ENCODE results near the gene RIMS1.

The RIMS1 gene

DNA sequence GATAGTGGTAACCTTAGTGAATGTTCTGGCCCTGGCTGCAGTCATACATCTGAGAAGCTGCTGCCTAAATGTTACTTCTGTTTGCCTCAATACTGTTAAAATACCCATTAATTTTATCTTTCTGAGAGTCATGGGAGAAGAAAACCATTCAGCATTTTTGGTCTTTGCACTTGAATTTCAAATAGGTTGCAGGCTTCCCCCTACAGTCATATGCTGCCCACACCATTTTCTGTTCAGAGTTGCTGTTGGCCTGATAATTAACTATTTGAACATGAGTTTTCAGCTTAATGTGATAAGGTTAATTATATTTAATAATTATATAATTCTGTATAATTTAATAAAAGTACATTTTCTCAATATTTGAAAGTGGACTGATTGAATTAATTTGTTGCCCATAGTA, 410.0 kb downstream of the RIMS1 start:
- no peak overlapping the region for H3K27ac ChIP-seq (ENCODE audit: low read length)
- no peaks in the 10 kb centered on the region for H3K79me2 ChIP-seq (ENCODE audit: low read length)
- no peaks in the 10 kb centered on the region for H3K27me3 ChIP-seq (ENCODE audit: low read depth, low read length)
- no peaks in the 10 kb centered on the region for H3K9me3 ChIP-seq (ENCODE audit: insufficient read depth, low read length)
- H3K4me3 ChIP-seq (ENCODE audit: low read length) = no peak overlapping the region
- H3K4me1 ChIP-seq (ENCODE audit: low read length) = peaks cover 4% of the 10 kb centered on the region; the same call in 1 of the 2 replicates
- H2AFZ ChIP-seq (ENCODE audit: low read depth, low read length) = no peak overlapping the region
- no peaks in the 10 kb centered on the region for H3K36me3 ChIP-seq (replicated peaks; ENCODE audit: low read depth, low read length)
- no peak overlapping the region for H3K4me2 ChIP-seq (ENCODE audit: low read length)
- TF ChIP-seq, protein P1, sequence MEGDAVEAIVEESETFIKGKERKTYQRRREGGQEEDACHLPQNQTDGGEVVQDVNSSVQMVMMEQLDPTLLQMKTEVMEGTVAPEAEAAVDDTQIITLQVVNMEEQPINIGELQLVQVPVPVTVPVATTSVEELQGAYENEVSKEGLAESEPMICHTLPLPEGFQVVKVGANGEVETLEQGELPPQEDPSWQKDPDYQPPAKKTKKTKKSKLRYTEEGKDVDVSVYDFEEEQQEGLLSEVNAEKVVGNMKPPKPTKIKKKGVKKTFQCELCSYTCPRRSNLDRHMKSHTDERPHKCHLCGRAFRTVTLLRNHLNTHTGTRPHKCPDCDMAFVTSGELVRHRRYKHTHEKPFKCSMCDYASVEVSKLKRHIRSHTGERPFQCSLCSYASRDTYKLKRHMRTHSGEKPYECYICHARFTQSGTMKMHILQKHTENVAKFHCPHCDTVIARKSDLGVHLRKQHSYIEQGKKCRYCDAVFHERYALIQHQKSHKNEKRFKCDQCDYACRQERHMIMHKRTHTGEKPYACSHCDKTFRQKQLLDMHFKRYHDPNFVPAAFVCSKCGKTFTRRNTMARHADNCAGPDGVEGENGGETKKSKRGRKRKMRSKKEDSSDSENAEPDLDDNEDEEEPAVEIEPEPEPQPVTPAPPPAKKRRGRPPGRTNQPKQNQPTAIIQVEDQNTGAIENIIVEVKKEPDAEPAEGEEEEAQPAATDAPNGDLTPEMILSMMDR (IDR thresholded peaks at IDR 0.05; ENCODE audit: low read depth, low read length) = no peak
- TF ChIP-seq EZH2phosphoT487 (IDR thresholded peaks at IDR 0.05; ENCODE audit: low read depth) = no peak
- no peaks in the 10 kb centered on the region for H4K20me1 ChIP-seq (ENCODE audit: insufficient read depth, low read length)
- no peak overlapping the region for H3K9ac ChIP-seq (ENCODE audit: low read length)

DNA sequence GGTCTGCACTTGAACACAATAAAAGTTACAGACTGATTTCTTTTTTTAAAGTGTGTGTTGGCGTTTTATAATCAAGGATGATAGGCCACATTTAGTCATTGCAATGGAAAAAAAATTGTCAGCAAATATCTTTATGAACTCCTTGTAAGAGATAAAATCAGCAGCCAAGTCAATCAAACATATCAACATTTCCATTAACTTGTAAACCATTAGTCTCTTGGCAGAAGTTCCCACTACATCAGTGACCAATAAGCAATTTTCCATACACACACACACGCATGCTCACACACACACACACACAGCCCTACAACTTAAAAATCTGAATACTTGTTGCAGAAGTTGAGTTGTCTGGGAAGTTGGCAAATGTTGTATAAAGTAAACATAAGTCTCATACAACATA, 419.6 kb downstream of the RIMS1 start:
- H3K9me3 ChIP-seq (ENCODE audit: insufficient read depth, low read length) = no peaks in the 10 kb centered on the region
- H3K36me3 ChIP-seq (replicated peaks; ENCODE audit: low read depth, low read length) = no peaks in the 10 kb centered on the region
- no peaks in the 10 kb centered on the region for H4K20me1 ChIP-seq (ENCODE audit: insufficient read depth, low read length)
- H3K4me2 ChIP-seq (ENCODE audit: low read length) = no peak overlapping the region
- no peak overlapping the region for H3K27ac ChIP-seq (ENCODE audit: low read length)
- H3K4me1 ChIP-seq (ENCODE audit: low read length) = no peaks in the 10 kb centered on the region
- TF ChIP-seq, protein P1 (IDR thresholded peaks at IDR 0.05; ENCODE audit: low read depth, low read length) = no peak
- no peak for TF ChIP-seq EZH2phosphoT487 (IDR thresholded peaks at IDR 0.05; ENCODE audit: low read depth)
- no peak overlapping the region for H3K9ac ChIP-seq (ENCODE audit: low read length)
- H3K79me2 ChIP-seq (ENCODE audit: low read length) = no peaks in the 10 kb centered on the region
- no peak overlapping the region for H2AFZ ChIP-seq (ENCODE audit: low read depth, low read length)
- H3K4me3 ChIP-seq (ENCODE audit: low read length) = no peak overlapping the region
- no peaks in the 10 kb centered on the region for H3K27me3 ChIP-seq (ENCODE audit: low read depth, low read length)

DNA sequence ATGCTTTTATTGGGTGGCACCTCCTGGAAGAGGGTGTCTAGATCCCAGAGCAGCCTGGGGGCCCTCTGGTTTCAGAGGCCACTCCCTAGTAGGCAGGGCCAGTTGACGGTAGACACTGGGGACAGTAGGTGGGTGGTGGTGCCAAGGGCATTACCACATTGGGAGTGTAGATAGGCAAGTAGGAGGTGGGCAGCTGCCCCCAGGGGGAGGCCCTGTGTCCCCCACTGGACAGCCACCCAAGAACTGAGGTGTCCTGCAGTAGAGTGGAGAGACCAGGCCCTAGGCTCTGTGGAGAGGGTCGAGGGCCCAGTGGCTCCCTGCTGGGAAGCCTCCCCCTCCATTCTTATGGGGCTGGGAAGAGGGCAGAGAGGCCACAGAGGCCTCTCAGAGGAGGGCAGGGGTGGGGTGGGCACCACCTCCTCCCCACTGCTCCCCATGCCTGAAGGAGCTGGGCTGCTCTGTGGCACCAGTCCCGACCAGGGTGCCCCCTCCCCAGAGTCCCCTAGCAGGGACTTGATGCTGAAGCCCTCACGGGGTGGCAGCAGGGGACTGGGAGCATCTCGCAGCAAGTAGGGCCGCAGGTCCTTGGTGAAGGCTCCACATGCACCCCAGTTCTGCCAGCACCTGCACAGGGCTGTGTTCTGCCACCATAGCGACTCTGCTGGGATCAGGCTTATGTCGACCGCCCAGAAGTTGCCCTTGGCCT, 430.5 kb downstream of the RIMS1 start:
- Histone ChIP-seq H3K4me1 (ENCODE audit: low read length) (no peaks in the 10 kb centered on the region), H3K9ac (ENCODE audit: low read length) (no peak overlapping the region), H3K4me3 (ENCODE audit: low read length) (no peak overlapping the region), H3K27me3 (ENCODE audit: low read depth, low read length) (no peaks in the 10 kb centered on the region), H2AFZ (ENCODE audit: low read depth, low read length) (no peak overlapping the region), H4K20me1 (ENCODE audit: insufficient read depth, low read length) (no peaks in the 10 kb centered on the region), H3K4me2 (ENCODE audit: low read length) (no peak overlapping the region), H3K27ac (ENCODE audit: low read length) (no peak overlapping the region), H3K36me3 (replicated peaks; ENCODE audit: low read depth, low read length) (no peaks in the 10 kb centered on the region), H3K9me3 (ENCODE audit: insufficient read depth, low read length) (no peaks in the 10 kb centered on the region), H3K79me2 (ENCODE audit: low read length) (no peaks in the 10 kb centered on the region)
- TF ChIP-seq, protein P1 (IDR thresholded peaks at IDR 0.05; ENCODE audit: low read depth, low read length) = no peak
- no peak for TF ChIP-seq EZH2phosphoT487 (IDR thresholded peaks at IDR 0.05; ENCODE audit: low read depth)

DNA sequence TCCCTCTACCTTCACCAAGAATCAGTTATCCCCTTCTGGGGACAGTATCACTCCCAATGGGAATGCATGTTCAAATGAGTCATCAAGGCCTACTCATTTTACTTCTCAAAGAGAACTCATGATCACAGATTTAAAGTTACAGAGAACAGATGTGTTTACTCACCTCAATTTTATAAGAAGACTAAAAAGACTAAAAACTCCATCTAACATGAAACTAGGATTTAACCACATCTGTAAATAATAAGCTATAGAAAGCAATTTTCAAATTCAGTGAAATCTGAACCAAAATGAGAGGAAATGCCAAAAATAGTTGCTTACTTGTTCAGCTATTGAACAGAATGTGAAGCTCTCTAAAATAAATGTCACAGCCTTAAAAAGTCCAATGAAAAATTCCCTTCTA, 435.4 kb downstream of the RIMS1 start:
- H3K79me2 ChIP-seq (ENCODE audit: low read length) = no peaks in the 10 kb centered on the region
- no peak overlapping the region for H3K27ac ChIP-seq (ENCODE audit: low read length)
- no peak overlapping the region for H2AFZ ChIP-seq (ENCODE audit: low read depth, low read length)
- H3K27me3 ChIP-seq (ENCODE audit: low read depth, low read length) = no peaks in the 10 kb centered on the region
- H3K4me2 ChIP-seq (ENCODE audit: low read length) = no peak overlapping the region
- H3K9ac ChIP-seq (ENCODE audit: low read length) = no peak overlapping the region
- H3K4me3 ChIP-seq (ENCODE audit: low read length) = no peak overlapping the region
- no peaks in the 10 kb centered on the region for H4K20me1 ChIP-seq (ENCODE audit: insufficient read depth, low read length)
- TF ChIP-seq, protein P1 (IDR thresholded peaks at IDR 0.05; ENCODE audit: low read depth, low read length) = no peak
- no peak for TF ChIP-seq EZH2phosphoT487 (IDR thresholded peaks at IDR 0.05; ENCODE audit: low read depth)
- no peaks in the 10 kb centered on the region for H3K4me1 ChIP-seq (ENCODE audit: low read length)
- no peaks in the 10 kb centered on the region for H3K36me3 ChIP-seq (replicated peaks; ENCODE audit: low read depth, low read length)
- H3K9me3 ChIP-seq (ENCODE audit: insufficient read depth, low read length) = no peaks in the 10 kb centered on the region

All from OCI-LY3 (cell line).